Fibroblast of pulmonary artery (primary cell): ENCODE measurements around the gene IFI16.

Experiments
- DNase-seq: peaks from one replicate; pipeline ENCODE4 v3.0.0-alpha.2; 2010; ENCODE audit warnings: low read depth
- H3K4me3 ChIP-seq: replicated peaks from 2 replicates; pipeline ENCODE4 v1.5.1; 2011; ENCODE audit warnings: low read depth, mild to moderate bottlenecking, control low read depth, low read length, moderate library complexity
- TF ChIP-seq, protein P1 (sequence below): IDR thresholded peaks from 2 replicates; pipeline ENCODE4 v1.5.1; 2011; ENCODE audit warnings: mild to moderate bottlenecking, control low read depth, low read length, inconsistent platforms; ENCODE audit errors: missing control alignments

IFI16 gene

DNA sequence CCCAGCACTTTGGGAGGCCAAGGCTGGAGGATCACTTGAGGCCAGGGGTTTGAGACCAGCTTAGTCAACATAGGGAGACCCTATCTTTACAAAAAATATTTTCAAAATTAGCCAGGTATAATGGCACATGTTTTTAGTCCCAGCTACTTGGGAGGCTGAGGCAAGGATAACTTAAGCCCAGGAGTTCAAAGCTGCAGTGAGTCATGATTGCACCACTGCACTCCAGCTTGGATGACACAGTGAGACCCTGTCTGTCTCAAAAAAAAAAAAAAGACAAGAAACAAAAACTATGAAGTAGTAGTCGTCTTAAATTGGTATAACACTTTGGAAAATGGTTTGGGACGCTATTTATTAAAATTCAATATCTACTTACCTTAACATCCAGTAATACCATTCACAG, 59.2 kb downstream of the IFI16 start:
- TF ChIP-seq, protein P1, sequence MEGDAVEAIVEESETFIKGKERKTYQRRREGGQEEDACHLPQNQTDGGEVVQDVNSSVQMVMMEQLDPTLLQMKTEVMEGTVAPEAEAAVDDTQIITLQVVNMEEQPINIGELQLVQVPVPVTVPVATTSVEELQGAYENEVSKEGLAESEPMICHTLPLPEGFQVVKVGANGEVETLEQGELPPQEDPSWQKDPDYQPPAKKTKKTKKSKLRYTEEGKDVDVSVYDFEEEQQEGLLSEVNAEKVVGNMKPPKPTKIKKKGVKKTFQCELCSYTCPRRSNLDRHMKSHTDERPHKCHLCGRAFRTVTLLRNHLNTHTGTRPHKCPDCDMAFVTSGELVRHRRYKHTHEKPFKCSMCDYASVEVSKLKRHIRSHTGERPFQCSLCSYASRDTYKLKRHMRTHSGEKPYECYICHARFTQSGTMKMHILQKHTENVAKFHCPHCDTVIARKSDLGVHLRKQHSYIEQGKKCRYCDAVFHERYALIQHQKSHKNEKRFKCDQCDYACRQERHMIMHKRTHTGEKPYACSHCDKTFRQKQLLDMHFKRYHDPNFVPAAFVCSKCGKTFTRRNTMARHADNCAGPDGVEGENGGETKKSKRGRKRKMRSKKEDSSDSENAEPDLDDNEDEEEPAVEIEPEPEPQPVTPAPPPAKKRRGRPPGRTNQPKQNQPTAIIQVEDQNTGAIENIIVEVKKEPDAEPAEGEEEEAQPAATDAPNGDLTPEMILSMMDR = no peak
- peak; percentile 70 for DNase-seq
- H3K4me3 ChIP-seq = no peak overlapping the region

DNA sequence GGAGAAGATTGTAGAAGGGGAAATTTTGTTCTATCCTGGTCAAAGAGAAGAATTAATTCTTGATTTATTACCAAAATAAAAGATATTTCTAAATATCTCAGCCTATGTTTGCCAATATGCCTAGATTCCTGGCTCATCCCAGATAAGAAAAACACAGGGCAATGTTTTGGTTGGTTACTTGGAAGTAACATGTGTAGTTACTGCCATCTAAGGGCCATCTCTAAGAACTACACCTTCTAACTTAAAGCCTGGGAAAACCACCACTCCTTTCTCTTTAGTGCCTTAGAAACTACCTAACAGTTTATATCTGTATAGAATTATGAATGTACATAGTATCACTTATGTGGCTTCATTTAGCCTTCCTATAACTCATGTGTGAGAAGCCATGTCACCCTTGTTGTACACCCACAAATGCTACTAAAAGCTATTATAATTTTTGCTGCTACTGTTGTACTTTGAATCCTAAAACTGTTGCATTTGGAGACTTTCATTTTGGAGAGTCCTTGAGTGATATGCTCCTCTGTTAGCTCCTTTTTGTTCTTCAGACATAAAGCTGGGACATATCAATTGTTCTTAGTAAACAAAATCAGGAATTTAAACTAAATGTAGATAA, 62.4 kb downstream of the IFI16 start:
- no peak overlapping the region for H3K4me3 ChIP-seq
- peak; percentile 88 for DNase-seq
- TF ChIP-seq, protein P1 = peak; percentile 77

DNA sequence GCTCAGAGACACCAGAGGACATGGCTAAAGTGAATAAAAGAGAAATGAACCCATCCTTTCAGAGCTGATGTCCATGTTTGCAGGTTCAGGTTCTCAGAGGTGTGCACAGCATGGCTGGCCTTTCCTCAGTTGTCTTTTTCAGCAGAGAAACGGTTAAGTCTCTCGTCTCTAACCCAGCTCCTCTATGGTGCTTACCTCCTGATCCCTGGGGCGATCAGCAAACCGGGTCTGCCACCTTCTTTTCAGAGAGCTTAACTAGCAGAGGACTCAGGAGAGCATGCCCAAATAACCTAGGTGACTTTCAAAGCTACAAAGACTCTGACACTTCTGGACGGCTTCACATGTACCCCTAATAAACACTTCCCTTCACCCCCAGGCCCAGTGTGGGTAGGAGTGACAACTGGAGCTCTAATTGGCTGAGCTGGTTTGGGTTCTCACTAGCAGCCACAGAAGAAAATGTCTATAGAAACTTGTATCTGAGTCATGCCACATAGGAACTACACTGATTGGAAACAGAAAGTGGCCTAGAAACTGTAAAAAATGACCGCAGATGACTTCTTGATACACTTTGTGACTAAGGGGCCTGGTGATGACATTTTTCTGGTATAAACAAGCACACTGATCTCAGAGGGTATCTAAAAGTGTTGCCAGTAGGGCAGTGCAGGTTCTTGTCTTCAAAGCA, 66.9 kb downstream of the IFI16 start, which contains the start of gene AIM2:
Gene AIM2 (minus strand): TSS at position 329 of the 682 bp plus-strand sequence. CDS start 3,267 bp downstream, outside the sequence.
- H3K4me3 ChIP-seq = no peak within 1 kb of the TSS
- TF ChIP-seq, protein P1 = no peak

DNA sequence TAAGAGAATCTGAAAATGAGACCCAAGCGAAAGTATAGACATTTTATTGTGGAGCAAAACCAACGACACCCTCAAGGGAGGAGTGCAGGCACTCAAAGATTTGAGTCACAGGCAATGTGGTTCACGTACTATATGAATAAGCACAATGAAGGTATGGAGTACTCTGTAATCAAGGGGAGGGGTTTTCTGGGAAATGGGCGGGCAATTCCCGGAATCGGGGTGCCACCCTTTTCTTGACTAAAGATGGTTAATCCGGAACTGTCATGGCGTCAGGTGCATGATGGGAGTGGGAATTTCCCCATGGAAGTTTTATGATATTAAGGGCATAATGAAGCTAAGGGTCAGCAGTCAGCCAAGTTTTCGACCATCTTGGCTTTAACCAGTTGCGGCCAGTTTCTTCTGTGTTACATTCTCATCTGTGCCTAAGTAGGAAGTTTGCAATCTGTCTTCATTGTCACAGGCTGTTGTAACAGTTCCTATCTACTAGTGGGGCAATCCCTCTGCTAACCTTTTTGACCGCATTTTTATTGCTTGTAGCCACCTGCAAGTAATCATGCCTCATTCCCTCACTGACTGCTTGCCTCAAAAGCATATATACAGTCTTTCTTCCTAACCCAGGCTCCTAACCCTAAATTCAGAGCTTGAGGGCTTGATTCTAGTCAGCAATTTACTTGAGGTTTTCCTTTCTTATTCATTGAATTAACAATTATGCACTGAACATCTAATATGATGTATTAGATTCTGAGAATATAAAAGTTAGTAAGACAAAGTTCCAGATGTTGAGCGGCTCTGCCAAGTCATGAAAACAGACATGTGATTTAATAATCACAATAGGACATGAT, 67.6 kb downstream of the IFI16 start:
- no peak overlapping the region for H3K4me3 ChIP-seq
- no peak for DNase-seq
- TF ChIP-seq, protein P1 = no peak

More for the DNA sequence above, 66.9 kb downstream of the IFI16 start, which contains the start of gene AIM2:
- DNase-seq = no peak

DNA sequence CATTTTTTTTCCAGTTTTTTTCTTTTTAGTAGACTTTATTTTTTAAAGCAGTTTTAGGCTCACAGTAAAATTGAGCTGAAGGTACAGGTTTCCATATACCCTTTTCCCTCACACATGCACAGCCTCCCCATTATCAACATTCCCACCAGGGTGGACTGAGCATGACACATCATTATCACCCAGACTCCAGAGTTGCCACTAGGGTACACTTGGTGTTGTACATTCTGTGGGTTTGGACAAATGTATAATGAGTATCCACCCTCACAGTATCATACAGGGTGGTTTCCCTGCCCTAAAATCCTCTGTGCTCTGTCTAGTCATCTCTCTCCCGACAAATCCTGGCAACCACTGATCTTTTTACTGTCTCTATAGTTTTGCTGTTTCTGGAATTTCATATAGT, 69.8 kb downstream of the IFI16 start:
- TF ChIP-seq, protein P1 = no peak
- H3K4me3 ChIP-seq = no peak overlapping the region
- no peak for DNase-seq

DNA sequence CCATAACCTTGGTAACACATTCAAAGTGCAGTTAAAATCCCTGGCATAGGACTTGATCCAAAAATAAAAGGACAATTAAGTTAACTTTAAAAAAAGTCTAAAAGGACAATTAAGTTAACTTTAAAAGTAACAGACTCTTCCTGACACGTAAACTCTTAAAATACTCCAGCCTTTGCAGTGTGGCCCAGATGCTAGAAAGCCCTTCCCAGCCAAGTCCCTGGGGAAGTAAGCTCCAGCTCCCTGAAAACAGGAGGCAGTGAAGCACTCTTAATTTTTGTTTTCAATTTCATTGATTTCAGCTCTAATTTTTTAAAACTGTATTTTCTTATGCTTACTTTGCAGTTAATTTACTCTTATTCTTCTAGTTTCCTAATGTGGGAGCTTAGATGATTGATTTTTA, 71.9 kb downstream of the IFI16 start:
- no peak overlapping the region for H3K4me3 ChIP-seq
- TF ChIP-seq, protein P1 = no peak
- no peak for DNase-seq
